ENCODE data around the gene ETF1. TPM values are rescaled to one million over a fixed set of nuclear protein-coding genes. Genes with fewer than 3 reads are reported as not detected.

The ETF1 gene
- total RNA-seq, result 10 to 100 TPM; 58.0 to 64.1 TPM

DNA sequence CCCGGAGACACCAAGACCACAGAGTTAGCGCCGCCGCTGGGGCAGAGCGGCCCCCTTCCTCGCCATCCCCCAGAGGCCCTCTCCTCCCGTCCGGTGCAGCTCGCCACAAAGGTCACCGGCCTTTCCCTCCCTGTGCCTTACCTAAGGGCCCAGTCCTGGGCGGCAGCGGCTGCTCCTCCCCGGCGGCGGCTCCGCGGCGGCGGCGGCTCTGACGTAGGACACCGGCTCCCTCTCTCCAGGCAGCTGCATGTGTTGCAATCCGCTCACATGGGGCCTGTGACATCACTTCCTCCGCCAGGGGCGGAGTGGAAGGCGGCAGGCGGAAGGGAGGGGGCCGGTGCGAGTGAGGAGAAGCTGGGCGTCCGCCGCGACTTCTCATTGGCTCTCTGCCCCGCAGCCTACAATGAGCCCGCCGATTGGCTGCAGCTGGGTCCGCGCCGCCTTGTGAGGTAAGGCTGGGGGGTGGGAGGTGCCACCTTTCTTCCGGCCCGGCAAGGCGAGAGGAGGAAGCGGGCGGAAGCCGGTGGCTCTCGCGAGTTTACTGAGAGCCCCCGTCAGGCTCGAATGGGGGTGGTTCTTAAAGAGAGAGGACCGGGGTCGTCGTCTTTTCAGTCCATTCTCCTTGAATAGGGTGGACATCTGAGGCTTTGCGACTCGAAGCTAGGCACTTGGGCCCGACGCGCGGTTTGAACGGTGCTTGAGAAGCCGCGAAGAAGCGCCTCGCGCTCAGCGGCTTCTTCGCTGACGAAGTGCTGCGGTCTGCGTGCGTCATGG is at the start of gene ETF1:
Gene ETF1 (minus strand): TSS at position 281 of the 774 bp plus-strand sequence. CDS start 318 bp downstream, outside the sequence.
- peaks cover 9% of the 10 kb centered on the region for H3K4me1 ChIP-seq (replicated peaks)
- H3K4me3 ChIP-seq, result peak within 1 kb of the TSS; percentile 93 to 95
- DNase-seq (ENCODE audit: low spot score), result peak; percentile 100
- TF ChIP-seq POLR2AphosphoS5 (IDR thresholded peaks at IDR 0.05) (peak; percentile 100), POLR2A (IDR thresholded peaks at IDR 0.05) (peak; percentile 99)
- TF ChIP-seq, protein P1, sequence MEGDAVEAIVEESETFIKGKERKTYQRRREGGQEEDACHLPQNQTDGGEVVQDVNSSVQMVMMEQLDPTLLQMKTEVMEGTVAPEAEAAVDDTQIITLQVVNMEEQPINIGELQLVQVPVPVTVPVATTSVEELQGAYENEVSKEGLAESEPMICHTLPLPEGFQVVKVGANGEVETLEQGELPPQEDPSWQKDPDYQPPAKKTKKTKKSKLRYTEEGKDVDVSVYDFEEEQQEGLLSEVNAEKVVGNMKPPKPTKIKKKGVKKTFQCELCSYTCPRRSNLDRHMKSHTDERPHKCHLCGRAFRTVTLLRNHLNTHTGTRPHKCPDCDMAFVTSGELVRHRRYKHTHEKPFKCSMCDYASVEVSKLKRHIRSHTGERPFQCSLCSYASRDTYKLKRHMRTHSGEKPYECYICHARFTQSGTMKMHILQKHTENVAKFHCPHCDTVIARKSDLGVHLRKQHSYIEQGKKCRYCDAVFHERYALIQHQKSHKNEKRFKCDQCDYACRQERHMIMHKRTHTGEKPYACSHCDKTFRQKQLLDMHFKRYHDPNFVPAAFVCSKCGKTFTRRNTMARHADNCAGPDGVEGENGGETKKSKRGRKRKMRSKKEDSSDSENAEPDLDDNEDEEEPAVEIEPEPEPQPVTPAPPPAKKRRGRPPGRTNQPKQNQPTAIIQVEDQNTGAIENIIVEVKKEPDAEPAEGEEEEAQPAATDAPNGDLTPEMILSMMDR (IDR thresholded peaks at IDR 0.05), result peak in 2 of 4 experiments; percentile 32 to 64
- no peaks in the 10 kb centered on the region for H3K9me3 ChIP-seq
- no peaks in the 10 kb centered on the region for H3K27me3 ChIP-seq (replicated peaks; ENCODE audit: insufficient read depth)
- under 1% methylated on average over 66 of the region's 70 CpGs for WGBS
- intact Hi-C loops (cut with DNase I), result loop anchor here (1.0 kb wide), 1 partner anchor 79 kb away; no protein-coding TSS in a partner anchor
- peak within 1 kb of the TSS; percentile 96 to 97 for H3K27ac ChIP-seq
- H3K36me3 ChIP-seq, result no peaks in the 10 kb centered on the region

DNA sequence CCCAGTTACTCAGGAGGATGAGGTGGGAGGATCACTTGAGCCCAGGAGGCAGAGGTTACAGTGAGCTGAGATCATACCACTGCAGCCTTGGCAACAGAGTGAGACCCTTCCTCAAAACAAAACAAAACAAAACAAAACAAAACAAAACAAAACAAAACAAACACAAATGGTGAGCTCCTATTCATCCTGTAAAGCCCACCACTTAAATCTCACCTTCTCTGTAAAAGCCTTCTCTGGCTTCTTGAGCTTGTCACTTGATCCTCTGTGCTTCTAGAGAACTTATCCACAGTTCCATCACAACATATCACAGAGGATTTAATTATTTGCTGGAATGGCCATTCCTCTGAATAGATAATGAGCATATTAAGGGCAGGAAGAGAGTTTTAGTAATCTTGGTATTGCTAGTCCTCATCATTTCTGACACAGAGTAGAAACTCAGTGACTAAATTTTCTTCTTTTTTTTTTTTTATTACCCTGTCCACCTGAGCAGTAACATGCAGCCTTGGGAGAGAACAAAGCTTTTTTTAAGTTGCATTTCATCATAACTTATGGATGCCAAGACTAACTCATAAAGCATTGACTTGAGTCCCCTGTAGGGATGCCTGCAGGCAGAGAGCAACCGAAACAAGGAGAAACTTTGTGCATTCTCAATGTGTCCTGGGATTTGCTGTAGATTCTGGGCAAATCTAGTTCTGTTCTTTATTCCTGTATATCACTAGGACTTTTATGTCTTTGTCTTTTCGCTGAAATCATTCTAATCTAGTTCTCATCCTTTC is 45.2 kb upstream of the ETF1 start:
- intact Hi-C loops (cut with DNase I), result loop anchor here (10.0 kb wide), 1 partner anchor 137 kb away; no protein-coding TSS in a partner anchor

GRCh38 chr5:138585157-138585556 is 42.1 kb upstream of the ETF1 start:
- no peak for TF ChIP-seq POLR2AphosphoS5 (IDR thresholded peaks at IDR 0.05)
- TF ChIP-seq POLR2A (IDR thresholded peaks at IDR 0.05), result no peak
- TF ChIP-seq, protein P1 (IDR thresholded peaks at IDR 0.05), result no peak
- Histone ChIP-seq H3K27me3 (replicated peaks; ENCODE audit: insufficient read depth) (no peaks in the 10 kb centered on the region), H3K9me3 (no peaks in the 10 kb centered on the region), H3K4me1 (replicated peaks) (peaks cover 2% of the 10 kb centered on the region), H3K36me3 (no peaks in the 10 kb centered on the region), H3K27ac (no peak overlapping the region), H3K4me3 (no peak overlapping the region)
- no peak for DNase-seq (ENCODE audit: low spot score)
- intact Hi-C loops (cut with DNase I), result loop anchor here (10.0 kb wide), 1 partner anchor 140 kb away; no protein-coding TSS in a partner anchor

More for the DNA sequence above, 45.2 kb upstream of the ETF1 start:
- no peaks in the 10 kb centered on the region for H3K36me3 ChIP-seq
- no peak overlapping the region for H3K27ac ChIP-seq
- no peak for TF ChIP-seq POLR2A (IDR thresholded peaks at IDR 0.05)
- TF ChIP-seq, protein P1 (IDR thresholded peaks at IDR 0.05), result no peak
- no peak for TF ChIP-seq POLR2AphosphoS5 (IDR thresholded peaks at IDR 0.05)
- DNase-seq (ENCODE audit: low spot score), result no peak
- no peaks in the 10 kb centered on the region for H3K9me3 ChIP-seq
- peaks cover 2% of the 10 kb centered on the region for H3K4me1 ChIP-seq (replicated peaks)
- H3K27me3 ChIP-seq (replicated peaks; ENCODE audit: insufficient read depth), result no peaks in the 10 kb centered on the region
- H3K4me3 ChIP-seq, result no peak overlapping the region
- WGBS, result 41% methylated on average over 2 of the region's 2 CpGs

DNA sequence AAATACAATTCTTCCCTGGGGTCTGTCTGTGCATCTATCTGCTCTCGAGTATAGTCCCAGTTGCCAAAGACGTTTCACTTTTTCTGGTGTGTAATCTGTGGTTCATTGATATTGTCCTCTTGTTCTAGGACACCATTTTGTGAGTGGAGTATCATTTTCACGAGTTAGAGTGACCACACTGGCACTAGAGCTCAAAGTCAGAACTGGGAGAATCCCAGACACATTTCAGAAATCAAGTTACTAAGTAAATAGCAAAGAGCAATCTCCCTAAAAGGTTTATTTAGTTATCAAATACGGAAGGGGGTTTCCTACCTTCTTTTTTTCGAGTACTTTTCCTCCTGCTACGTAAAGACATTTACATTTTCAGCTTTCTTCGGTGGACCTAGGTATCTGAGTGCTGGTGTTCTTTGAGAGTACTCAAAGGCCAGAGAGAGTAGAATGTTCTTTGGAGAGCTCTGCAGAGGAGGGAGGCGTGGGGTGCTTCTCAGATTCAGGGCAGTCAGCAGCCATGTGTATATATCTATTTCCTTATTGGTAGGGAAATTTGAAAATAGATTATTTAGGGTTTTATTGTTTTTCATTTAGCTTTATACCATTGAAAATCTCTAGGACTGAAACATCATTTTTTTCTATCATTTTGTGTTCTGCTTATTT is 41.1 kb upstream of the ETF1 start:
- Histone ChIP-seq H3K27me3 (replicated peaks; ENCODE audit: insufficient read depth) (no peaks in the 10 kb centered on the region), H3K36me3 (no peaks in the 10 kb centered on the region), H3K9me3 (no peaks in the 10 kb centered on the region), H3K4me3 (no peak overlapping the region), H3K4me1 (replicated peaks) (peaks cover 2% of the 10 kb centered on the region), H3K27ac (no peak overlapping the region)
- DNase-seq (ENCODE audit: low spot score), result no peak
- WGBS, result 46% methylated on average over 8 of the region's 8 CpGs
- TF ChIP-seq, protein P1 (IDR thresholded peaks at IDR 0.05), result no peak
- no peak for TF ChIP-seq POLR2AphosphoS5 (IDR thresholded peaks at IDR 0.05)
- no peak for TF ChIP-seq POLR2A (IDR thresholded peaks at IDR 0.05)
- intact Hi-C loops (cut with DNase I), result loop anchor here (5.0 to 10.0 kb wide), 2 partner anchors 53 to 141 kb away; no protein-coding TSS in a partner anchor
